Measurements from ENCODE around the gene TCL1A. TPM values are rescaled to one million over a fixed set of nuclear protein-coding genes. Genes with fewer than 3 reads are reported as not detected.

Gene TCL1A
- total and polyA plus RNA-seq, 12 donors = 0.33 to 0.58 TPM; not detected in 10

DNA sequence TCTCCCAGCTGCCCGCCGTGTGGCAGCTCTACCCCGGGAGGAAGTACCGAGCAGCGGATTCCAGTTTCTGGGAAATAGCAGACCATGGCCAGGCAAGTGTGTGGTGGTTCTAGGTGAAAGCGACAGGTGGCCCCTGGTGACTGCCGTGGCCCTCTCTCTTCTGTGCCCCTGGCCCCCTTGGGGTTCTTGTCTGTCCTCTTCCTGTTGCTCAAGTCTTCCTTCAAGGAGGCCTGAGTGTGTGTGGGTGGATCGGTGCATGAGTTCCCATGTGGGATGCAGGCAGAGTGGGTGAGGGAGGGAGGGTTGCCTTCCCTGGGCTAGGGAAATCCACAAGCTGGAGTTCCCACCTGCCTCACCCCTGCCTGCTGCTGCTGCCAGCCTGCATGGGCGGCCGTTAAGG, 23.1 kb downstream of the TCL1A start:
- Histone ChIP-seq H3K4me1 (no peaks in the 10 kb centered on the region), H3K27me3 (peaks cover 0 to 46% (median 23%) of the 10 kb centered on the region in 7 donors), H3K9me3 (no peaks in the 10 kb centered on the region), H3K36me3 (no peaks in the 10 kb centered on the region), H3K27ac (no peak overlapping the region), H3K4me3 (no peak overlapping the region)
- no peak for TF ChIP-seq CTCF (IDR thresholded peaks at IDR 0.05)
- no peak for DNase-seq
- 82 to 85% methylated on average over 10 of the region's 10 CpGs for WGBS, 2 donors
- ATAC-seq = no peak
- intact Hi-C loops (cut with DNase I) = no loop called here

GRCh38 chr14:95689441-95689840, 24.5 kb downstream of the TCL1A start:
- H3K27ac ChIP-seq = no peak overlapping the region
- intact Hi-C loops (cut with DNase I) = loop anchor here in 1 of 10 donors (10.0 kb wide), 1 partner anchor 125 kb away; no protein-coding TSS in a partner anchor
- peaks cover 0 to 54% (median 27%) of the 10 kb centered on the region in 7 donors for H3K27me3 ChIP-seq
- no peaks in the 10 kb centered on the region for H3K9me3 ChIP-seq
- DNase-seq (no peak), ATAC-seq (no peak)
- TF ChIP-seq CTCF (IDR thresholded peaks at IDR 0.05) = no peak
- no peaks in the 10 kb centered on the region for H3K4me1 ChIP-seq
- 52 to 53% methylated on average over 5 of the region's 5 CpGs for WGBS, 2 donors
- no peak overlapping the region for H3K4me3 ChIP-seq
- H3K36me3 ChIP-seq = no peaks in the 10 kb centered on the region

DNA sequence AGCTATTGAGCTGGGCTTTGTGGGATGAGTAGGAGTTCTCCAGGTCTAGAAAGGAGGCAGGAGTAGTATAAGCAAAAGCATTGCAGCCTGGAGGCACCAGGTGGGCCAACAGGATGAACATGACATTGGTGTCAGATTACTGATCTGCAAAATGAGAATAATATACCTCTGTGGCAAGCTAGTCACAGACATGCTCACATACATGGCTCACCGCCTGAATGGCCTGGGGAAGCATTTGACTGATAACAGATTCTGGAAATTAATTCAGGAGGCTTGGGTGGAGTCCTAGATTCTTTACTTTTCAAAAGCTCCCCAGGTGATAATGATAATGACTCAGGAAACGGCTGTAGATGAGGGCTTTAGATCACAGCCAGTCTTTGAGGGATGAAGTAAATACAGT, 27.0 kb downstream of the TCL1A start:
- intact Hi-C loops (cut with DNase I) = loop anchor here in 1 of 10 donors (10.0 kb wide), 1 partner anchor 122 kb away; no protein-coding TSS in a partner anchor
- H3K36me3 ChIP-seq = no peaks in the 10 kb centered on the region
- no peaks in the 10 kb centered on the region for H3K9me3 ChIP-seq
- no peak overlapping the region for H3K4me3 ChIP-seq
- DNase-seq (no peak), ATAC-seq (no peak)
- TF ChIP-seq CTCF (IDR thresholded peaks at IDR 0.05) = no peak
- H3K27me3 ChIP-seq = peaks cover 0 to 45% (median 20%) of the 10 kb centered on the region in 7 donors
- no peak overlapping the region for H3K27ac ChIP-seq
- no peaks in the 10 kb centered on the region for H3K4me1 ChIP-seq
- 67 to 69% methylated on average over 2 of the region's 2 CpGs for WGBS, 2 donors

GRCh38 chr14:95685978-95686922, 27.7 kb downstream of the TCL1A start, which contains the start of gene TCL1B:
Gene TCL1B, plus strand, starts transcription at chr14:95686426. Its CDS starts 42 bp downstream, at chr14:95686468.
- Histone ChIP-seq H3K27me3 (peaks cover 0 to 38% (median 15%) of the 10 kb centered on the region in 7 donors), H3K4me1 (no peaks in the 10 kb centered on the region), H3K36me3 (no peaks in the 10 kb centered on the region), H3K9me3 (no peaks in the 10 kb centered on the region), H3K27ac (no peak within 1 kb of the TSS), H3K4me3 (no peak within 1 kb of the TSS)
- no peak for TF ChIP-seq CTCF (IDR thresholded peaks at IDR 0.05)
- ATAC-seq (no peak), DNase-seq (no peak)
- WGBS, 2 donors = 80 to 87% methylated on average over 30 to 37 of the region's 38 CpGs
- intact Hi-C loops (cut with DNase I) = loop anchor here in 1 of 10 donors (10.0 kb wide), 1 partner anchor 121 kb away; no protein-coding TSS in a partner anchor
